H9 (cell line): Measurements from ENCODE around the gene CD5L. TPM values are rescaled to one million over a fixed set of nuclear protein-coding genes. Genes with fewer than 3 reads are reported as not detected.

ENCODE experiments used
- DNase-seq: peaks from one replicate; pipeline ENCODE4 v3.0.0-alpha.2; 2017
- H2AFZ ChIP-seq: one replicate; pipeline ENCODE4 v1.6.1; 2013; ENCODE audit warnings: mild to moderate bottlenecking, low read length, control low read depth, moderate library complexity
- H2AK5ac ChIP-seq: 2 replicates; pipeline ENCODE4 v1.6.1; 2013; ENCODE audit warnings: low read length, control low read depth, mixed read lengths; ENCODE audit not compliant: insufficient read length
- H2BK120ac ChIP-seq: one replicate; pipeline ENCODE4 v1.6.1; 2013; ENCODE audit warnings: low read depth, mild to moderate bottlenecking, low read length, control low read depth, inconsistent platforms; ENCODE audit not compliant: poor library complexity, severe bottlenecking
- H2BK12ac ChIP-seq: 2 replicates; pipeline ENCODE4 v1.6.1; 2013; ENCODE audit warnings: low read length, control low read depth, mixed read lengths, low read depth; ENCODE audit not compliant: insufficient read length
- H2BK15ac ChIP-seq: 2 replicates; pipeline ENCODE4 v1.6.1; 2013; ENCODE audit warnings: low read depth, low read length, control low read depth
- H2BK20ac ChIP-seq: one replicate; pipeline ENCODE4 v1.6.1; 2013; ENCODE audit warnings: low read depth, mild to moderate bottlenecking, low read length, control low read depth, inconsistent platforms; ENCODE audit not compliant: poor library complexity, severe bottlenecking
- H2BK5ac ChIP-seq: 2 replicates; pipeline ENCODE4 v1.6.1; 2013; ENCODE audit warnings: low read length, control low read depth, mixed read lengths; ENCODE audit not compliant: insufficient read length
- H3K14ac ChIP-seq: 2 replicates; pipeline ENCODE4 v1.6.1; 2013; ENCODE audit warnings: low read length, control low read depth; ENCODE audit not compliant: insufficient read depth
- H3K18ac ChIP-seq: 2 replicates; pipeline ENCODE4 v1.6.1; 2013; ENCODE audit warnings: low read depth, mild to moderate bottlenecking, mixed read lengths, low read length, control low read depth; ENCODE audit not compliant: insufficient read length
- H3K23ac ChIP-seq: 2 replicates; pipeline ENCODE4 v1.6.1; 2013; ENCODE audit warnings: low read length, control low read depth, mixed read lengths, low read depth; ENCODE audit not compliant: insufficient read length
- H3K23me2 ChIP-seq: 2 replicates; pipeline ENCODE4 v1.6.1; 2013; ENCODE audit warnings: low read depth, mild to moderate bottlenecking, mixed read lengths, low read length, control low read depth; ENCODE audit not compliant: insufficient read length, poor library complexity, severe bottlenecking
- H3K27ac ChIP-seq: 2 replicates; pipeline ENCODE4 v1.5.1; 2013; ENCODE audit warnings: low read length, control low read depth, mixed read lengths, low read depth; ENCODE audit not compliant: insufficient read length
- H3K27me3 ChIP-seq: 2 replicates; pipeline ENCODE4 v1.6.1; 2013; ENCODE audit warnings: low read length, control low read depth, inconsistent platforms; ENCODE audit not compliant: insufficient read depth
- H3K4ac ChIP-seq: 2 replicates; pipeline ENCODE4 v1.6.1; 2013; ENCODE audit warnings: low read depth, mild to moderate bottlenecking, control low read depth, inconsistent platforms, low read length, moderate library complexity
- H3K4me1 ChIP-seq: 2 replicates; pipeline ENCODE4 v1.6.1; 2013; ENCODE audit warnings: low read length, control low read depth, inconsistent platforms; ENCODE audit not compliant: insufficient read depth
- H3K4me2 ChIP-seq: 2 replicates; pipeline ENCODE4 v1.6.1; 2013; ENCODE audit warnings: low read length, control low read depth, mixed read lengths; ENCODE audit not compliant: insufficient read length, insufficient read depth
- H3K56ac ChIP-seq: 2 replicates; pipeline ENCODE4 v1.6.1; 2013; ENCODE audit warnings: low read depth, mild to moderate bottlenecking, mixed read lengths, low read length, control low read depth; ENCODE audit not compliant: insufficient read length
- H3K79me1 ChIP-seq: 2 replicates; pipeline ENCODE4 v1.6.1; 2013; ENCODE audit warnings: low read depth, mild to moderate bottlenecking, moderate library complexity, low read length, control low read depth, inconsistent platforms; ENCODE audit not compliant: insufficient read depth, poor library complexity, severe bottlenecking
- H3K79me2 ChIP-seq: 2 replicates; pipeline ENCODE4 v1.6.1; 2013; ENCODE audit warnings: low read length, control low read depth, inconsistent platforms; ENCODE audit not compliant: insufficient read depth
- H3K9ac ChIP-seq: 2 replicates; pipeline ENCODE4 v1.6.1; 2013; ENCODE audit warnings: low read length, control low read depth, mixed read lengths; ENCODE audit not compliant: insufficient read length; ENCODE audit errors: extremely low read depth
- H3K9me3 ChIP-seq: one replicate; pipeline ENCODE4 v1.6.1; 2013; ENCODE audit warnings: low read depth, low read length, inconsistent platforms; ENCODE audit not compliant: control insufficient read depth
- H3T11ph ChIP-seq: one replicate; pipeline ENCODE4 v1.6.1; 2013; ENCODE audit warnings: mild to moderate bottlenecking, low read length, control low read depth, inconsistent platforms
- H4K20me1 ChIP-seq: one replicate; pipeline ENCODE4 v1.6.1; 2013; ENCODE audit not compliant: control insufficient read depth, insufficient read length, insufficient read depth
- H4K5ac ChIP-seq: 2 replicates; pipeline ENCODE4 v1.6.1; 2013; ENCODE audit warnings: low read depth, mild to moderate bottlenecking, mixed read lengths, low read length, control low read depth; ENCODE audit not compliant: insufficient read length
- H4K8ac ChIP-seq: replicated peaks from 2 replicates; pipeline ENCODE4 v1.6.1; 2013; ENCODE audit warnings: low read length, control low read depth, mixed read lengths, low read depth; ENCODE audit not compliant: insufficient read length
- H4K91ac ChIP-seq: 2 replicates; pipeline ENCODE4 v1.6.1; 2013; ENCODE audit warnings: low read depth, mild to moderate bottlenecking, moderate library complexity, mixed read lengths, low read length, control low read depth; ENCODE audit not compliant: insufficient read length
- H3K27ac Mint-ChIP-seq, 3 experiments: 2 replicates in 2 of 3; 3 replicates in 1 of 3; pipeline ENCODE4 v1.8.0; 2020 to 2021; ENCODE audit warnings: mixed read lengths in 3 of 3, mild to moderate bottlenecking in 1 of 3, moderate library complexity in 1 of 3
- H3K27me3 Mint-ChIP-seq: 2 replicates; pipeline ENCODE4 v1.8.0; 2021; ENCODE audit warnings: low read depth, mild to moderate bottlenecking, moderate library complexity, mixed read lengths
- H3K36me3 Mint-ChIP-seq, 3 experiments: 2 replicates in 2 of 3; 3 replicates in 1 of 3; pipeline ENCODE4 v1.8.0; 2020 to 2021; ENCODE audit warnings: low read depth in 3 of 3, mixed read lengths in 3 of 3; ENCODE audit not compliant: insufficient read depth in 1 of 3
- H3K4me1 Mint-ChIP-seq, 2 experiments: 2 replicates each; pipeline ENCODE4 v1.8.0; 2020; ENCODE audit warnings: mixed read lengths in 2 of 2
- H3K4me3 Mint-ChIP-seq, 2 experiments: 2 replicates in 1 of 2; 3 replicates in 1 of 2; pipeline ENCODE4 v1.8.0; 2020 to 2021; ENCODE audit warnings: mild to moderate bottlenecking in 2 of 2, mixed read lengths in 2 of 2, moderate library complexity in 1 of 2
- H3K9me3 Mint-ChIP-seq, 2 experiments: 2 replicates in 1 of 2; 3 replicates in 1 of 2; pipeline ENCODE4 v1.8.0; 2020; ENCODE audit warnings: mild to moderate bottlenecking in 2 of 2, mixed read lengths in 2 of 2, moderate library complexity in 1 of 2
- WGBS: extraction: QIAGEN DNeasy Blood & Tissue Kit; methylation state at CpG from one replicate; pipeline ENCODE4 v1.1.7; 2013; ENCODE audit warnings: missing lambda C conversion rate, low lambda C conversion rate, mixed read lengths; ENCODE audit not compliant: insufficient read length; ENCODE audit errors: extremely low coverage; 5-methylcytosine and 5-hydroxymethylcytosine counted together
- total RNA-seq: library from RNA; stranded (reverse); gene quantifications from 2 replicates; pipeline ENCODE4 v1.2.1, GENCODE V29; 2021
- TF ChIP-seq, protein P1 (sequence below): fragments of 200-600 bp; sonication (generic); conservative IDR thresholded peaks from 3 replicates; pipeline ENCODE4 v1.8.0; 2021; ENCODE audit warnings: antibody characterized with exemption, mild to moderate bottlenecking

The CD5L gene
- total RNA-seq, 1 experiment from 2014 or later, result not detected

DNA sequence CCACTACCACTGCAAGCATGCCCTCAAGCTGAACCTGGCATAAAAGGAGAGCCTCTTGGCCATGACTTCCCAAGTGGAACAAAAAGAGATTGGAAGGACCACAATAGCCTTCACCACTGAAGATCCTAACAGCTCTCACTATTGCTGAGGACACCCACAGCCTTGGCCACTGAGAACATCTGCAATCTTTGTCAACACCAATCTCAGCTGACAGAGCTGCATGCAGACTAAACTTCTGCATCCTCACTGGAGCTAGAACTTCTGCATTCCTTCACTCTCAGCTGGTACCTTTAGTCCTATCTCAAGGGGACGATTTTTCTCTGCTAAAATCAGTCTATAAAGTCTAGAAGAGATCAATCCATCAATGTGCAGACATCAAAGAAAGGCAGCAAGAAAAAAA, 56.4 kb downstream of the CD5L start:
- Histone ChIP-seq H4K91ac (no peak overlapping the region), H3K9ac (no peak overlapping the region), H2BK5ac (peak overlapping the region; percentile 60), H2BK15ac (0 out of 2 replicates have a peak overlapping the region, but pooled peaks have one; percentile 84), H3K79me1 (no peaks in the 10 kb centered on the region), H2AFZ (no peak overlapping the region), H3K4ac (no peak overlapping the region), H3T11ph (no peak overlapping the region), H3K23ac (no peak overlapping the region), H2BK12ac (no peak overlapping the region), H3K18ac (no peak overlapping the region), H3K27ac (no peak overlapping the region), H2BK20ac (no peak overlapping the region), H3K4me2 (no peak overlapping the region), H3K27me3 (no peaks in the 10 kb centered on the region), H2AK5ac (no peak overlapping the region), H3K4me1 (no peaks in the 10 kb centered on the region), H4K5ac (peak overlapping the region; percentile 28), H3K23me2 (no peaks in the 10 kb centered on the region), H4K8ac (no peak overlapping the region), H2BK120ac (no peak overlapping the region), H3K79me2 (no peaks in the 10 kb centered on the region), H3K14ac (no peak overlapping the region), H3K9me3 (no peaks in the 10 kb centered on the region), H4K20me1 (no peaks in the 10 kb centered on the region), H3K56ac (no peak overlapping the region)
- no peak overlapping the region for H3K27ac Mint-ChIP-seq
- WGBS, result no CpG with 5 or more reads among the region's 1 CpG
- H3K9me3 Mint-ChIP-seq, result no peaks in the 10 kb centered on the region; a peak in 1 of 5 replicates
- TF ChIP-seq, protein P1, sequence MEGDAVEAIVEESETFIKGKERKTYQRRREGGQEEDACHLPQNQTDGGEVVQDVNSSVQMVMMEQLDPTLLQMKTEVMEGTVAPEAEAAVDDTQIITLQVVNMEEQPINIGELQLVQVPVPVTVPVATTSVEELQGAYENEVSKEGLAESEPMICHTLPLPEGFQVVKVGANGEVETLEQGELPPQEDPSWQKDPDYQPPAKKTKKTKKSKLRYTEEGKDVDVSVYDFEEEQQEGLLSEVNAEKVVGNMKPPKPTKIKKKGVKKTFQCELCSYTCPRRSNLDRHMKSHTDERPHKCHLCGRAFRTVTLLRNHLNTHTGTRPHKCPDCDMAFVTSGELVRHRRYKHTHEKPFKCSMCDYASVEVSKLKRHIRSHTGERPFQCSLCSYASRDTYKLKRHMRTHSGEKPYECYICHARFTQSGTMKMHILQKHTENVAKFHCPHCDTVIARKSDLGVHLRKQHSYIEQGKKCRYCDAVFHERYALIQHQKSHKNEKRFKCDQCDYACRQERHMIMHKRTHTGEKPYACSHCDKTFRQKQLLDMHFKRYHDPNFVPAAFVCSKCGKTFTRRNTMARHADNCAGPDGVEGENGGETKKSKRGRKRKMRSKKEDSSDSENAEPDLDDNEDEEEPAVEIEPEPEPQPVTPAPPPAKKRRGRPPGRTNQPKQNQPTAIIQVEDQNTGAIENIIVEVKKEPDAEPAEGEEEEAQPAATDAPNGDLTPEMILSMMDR, result no peak
- no peak overlapping the region for H3K4me3 Mint-ChIP-seq
- H3K36me3 Mint-ChIP-seq, result no peaks in the 10 kb centered on the region; a peak in 1 of 7 replicates
- H3K27me3 Mint-ChIP-seq, result no peaks in the 10 kb centered on the region
- H3K4me1 Mint-ChIP-seq, result no peaks in the 10 kb centered on the region
- DNase-seq, result no peak
